ENCODE results near the gene STC2. TPM values are rescaled to one million over a fixed set of nuclear protein-coding genes. Genes with fewer than 3 reads are reported as not detected.
A peak's percentile ranks its signal among the peaks of the same experiment; 100 is the strongest.

STC2 gene
- total RNA-seq, 2 donors from 2014 or later: 9.9 to 35.0 TPM

GRCh38 chr5:173302546-173303155 lies 25.6 kb downstream of the STC2 start:
- H3K27ac ChIP-seq: no peak overlapping the region
- no peaks in the 10 kb centered on the region for H3K36me3 ChIP-seq (replicated peaks in 1 of 2; ENCODE audit: insufficient read depth in 1 of 2, low read depth in 2 of 2)
- H3K27me3 ChIP-seq: no peaks in the 10 kb centered on the region
- H3K4me3 ChIP-seq: no peak overlapping the region
- no peak for TF ChIP-seq CTCF (IDR thresholded peaks at IDR 0.05)
- no peak for TF ChIP-seq POLR2A (IDR thresholded peaks at IDR 0.05)
- H3K9me3 ChIP-seq: no peaks in the 10 kb centered on the region
- ATAC-seq (peak; percentile 35), DNase-seq (peak in 2 of 4 donors; percentile 50 to 55)
- intact Hi-C loops (cut with DNase I): no loop called here
- WGBS, 2 donors: 51 to 61% methylated on average over 6 of the region's 6 CpGs
- H3K4me1 ChIP-seq: peaks cover 23% of the 10 kb centered on the region

DNA sequence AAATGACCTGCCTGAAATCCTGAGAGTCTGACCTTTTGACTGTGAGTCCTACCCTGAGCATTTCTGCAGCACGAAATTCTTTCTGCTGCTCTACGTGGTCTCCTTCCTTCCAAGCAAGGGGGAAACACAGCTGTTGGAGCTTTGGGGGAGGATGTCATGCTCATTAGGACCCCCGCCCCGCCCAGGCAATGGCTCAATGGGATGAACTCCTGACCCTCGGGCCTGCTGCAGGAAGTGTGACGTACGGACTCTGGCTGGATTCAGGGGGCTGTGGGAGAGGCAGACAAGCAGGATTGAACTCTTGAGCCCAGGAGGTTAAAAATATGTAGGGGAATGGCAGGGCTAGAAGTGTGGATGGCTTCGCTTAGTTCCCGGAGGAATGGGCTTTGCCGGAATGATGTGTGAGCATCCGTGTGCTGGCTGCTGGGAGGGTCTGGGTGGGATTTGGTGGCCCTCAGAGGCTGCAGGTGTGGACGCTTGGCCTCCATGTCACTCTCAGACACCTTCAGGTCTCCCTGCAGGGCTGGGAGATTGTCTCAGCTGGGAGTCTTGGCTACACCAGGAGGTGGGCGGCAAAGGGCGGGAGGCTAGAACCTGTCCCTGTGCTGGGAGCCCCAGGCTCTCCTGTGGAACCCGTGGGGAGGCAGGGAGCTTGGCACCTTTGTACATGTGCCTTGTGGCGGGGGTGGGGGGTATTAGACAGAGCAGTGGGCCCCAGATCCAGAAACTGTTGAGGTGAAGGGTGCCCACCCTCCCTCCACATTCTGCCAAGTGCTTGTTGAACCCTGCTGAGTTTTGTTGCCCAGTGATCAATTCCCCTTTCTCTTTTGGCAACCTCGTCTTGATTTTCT lies 26.3 kb downstream of the STC2 start:
- intact Hi-C loops (cut with DNase I): no loop called here
- DNase-seq (no peak), ATAC-seq (no peak)
- no peaks in the 10 kb centered on the region for H3K9me3 ChIP-seq
- 64 to 69% methylated on average over 15 to 16 of the region's 17 CpGs for WGBS, 2 donors
- no peak overlapping the region for H3K27ac ChIP-seq
- H3K4me1 ChIP-seq: peaks cover 30% of the 10 kb centered on the region
- no peaks in the 10 kb centered on the region for H3K36me3 ChIP-seq (replicated peaks in 1 of 2; ENCODE audit: insufficient read depth in 1 of 2, low read depth in 2 of 2)
- H3K4me3 ChIP-seq: no peak overlapping the region
- H3K27me3 ChIP-seq: no peaks in the 10 kb centered on the region
- no peak for TF ChIP-seq POLR2A (IDR thresholded peaks at IDR 0.05)

- DNase-seq: no peak
- no peak for ATAC-seq
Measured at GRCh38 chr5:173300389-173301047, 27.7 kb downstream of the STC2 start.

GRCh38 chr5:173299820-173300219 lies 28.4 kb downstream of the STC2 start:
- intact Hi-C loops (cut with DNase I): no loop called here
- Histone ChIP-seq H3K27me3 (no peaks in the 10 kb centered on the region), H3K4me1 (peaks cover 32% of the 10 kb centered on the region), H3K9me3 (no peaks in the 10 kb centered on the region), H3K36me3 (replicated peaks in 1 of 2; ENCODE audit: insufficient read depth in 1 of 2, low read depth in 2 of 2) (no peaks in the 10 kb centered on the region), H3K27ac (no peak overlapping the region), H3K4me3 (no peak overlapping the region)
- 88 to 91% methylated on average over 7 of the region's 7 CpGs for WGBS, 2 donors
- DNase-seq (no peak), ATAC-seq (no peak)
- TF ChIP-seq POLR2A (IDR thresholded peaks at IDR 0.05): no peak

More at GRCh38 chr5:173300389-173301047, 27.7 kb downstream of the STC2 start:
- intact Hi-C loops (cut with DNase I): no loop called here
- Histone ChIP-seq H3K9me3 (no peaks in the 10 kb centered on the region), H3K36me3 (replicated peaks in 1 of 2; ENCODE audit: insufficient read depth in 1 of 2, low read depth in 2 of 2) (no peaks in the 10 kb centered on the region), H3K4me3 (no peak overlapping the region), H3K4me1 (peaks cover 32% of the 10 kb centered on the region), H3K27ac (no peak overlapping the region), H3K27me3 (no peaks in the 10 kb centered on the region)
- no peak for TF ChIP-seq POLR2A (IDR thresholded peaks at IDR 0.05)
- TF ChIP-seq CTCF (IDR thresholded peaks at IDR 0.05): no peak
- 91 to 92% methylated on average over 4 to 6 of the region's 6 CpGs for WGBS, 2 donors

DNA sequence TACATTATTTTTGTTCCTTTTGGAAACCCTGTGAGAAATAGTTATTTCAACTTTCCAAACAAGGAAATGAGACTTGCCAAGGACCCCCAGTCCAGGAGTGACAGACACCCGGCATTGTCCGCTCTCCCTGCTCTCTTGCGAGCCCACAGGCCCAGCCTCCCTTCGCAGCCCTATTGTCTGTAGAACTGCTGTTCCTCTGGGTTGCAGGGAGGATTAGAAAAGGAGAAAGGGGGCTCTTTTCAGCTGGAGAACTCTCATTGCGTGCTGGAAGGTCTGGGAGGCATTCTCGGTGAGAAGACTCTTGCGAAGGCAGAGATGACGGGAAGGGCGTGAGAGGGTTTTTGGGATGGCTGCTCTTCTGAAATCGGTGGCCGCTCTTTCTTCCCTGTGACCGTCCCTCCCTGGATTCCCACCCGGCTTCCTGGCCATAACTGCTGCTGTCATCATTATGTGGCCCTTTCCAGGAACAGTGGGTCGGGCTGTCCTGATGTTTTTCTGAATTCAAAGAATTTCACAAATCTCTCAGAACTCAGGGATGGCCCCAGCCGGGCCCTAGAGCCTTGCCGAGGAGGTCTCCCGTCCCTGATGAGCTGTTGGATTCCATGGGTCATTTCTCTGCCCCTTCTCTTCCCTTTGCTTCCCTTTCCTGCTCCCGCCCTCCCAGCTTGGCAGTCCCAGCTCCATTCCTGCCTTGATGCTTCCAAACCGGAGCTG lies 29.8 kb downstream of the STC2 start:
- ATAC-seq (no peak), DNase-seq (no peak)
- Histone ChIP-seq H3K36me3 (replicated peaks in 1 of 2; ENCODE audit: insufficient read depth in 1 of 2, low read depth in 2 of 2) (no peaks in the 10 kb centered on the region), H3K4me1 (peaks cover 40% of the 10 kb centered on the region), H3K4me3 (no peak overlapping the region), H3K27me3 (no peaks in the 10 kb centered on the region), H3K9me3 (no peaks in the 10 kb centered on the region), H3K27ac (peak overlapping the region in 2 of 4 donors; percentile 40 to 69)
- 65 to 75% methylated on average over 19 of the region's 19 CpGs for WGBS, 2 donors
- intact Hi-C loops (cut with DNase I): no loop called here
- TF ChIP-seq POLR2A (IDR thresholded peaks at IDR 0.05): no peak
- TF ChIP-seq CTCF (IDR thresholded peaks at IDR 0.05): no peak
